NOMO-1 treated with DMSO at 0.1 percent for 48 hours (cell line): Measurements from ENCODE around the gene PRLHR.

Experiments used
- DNase-seq: peaks from one replicate; lab custom pipeline; 2025; ENCODE audit not compliant: unreplicated experiment; lab: John Stamatoyannopoulos, UW

PRLHR gene

DNA sequence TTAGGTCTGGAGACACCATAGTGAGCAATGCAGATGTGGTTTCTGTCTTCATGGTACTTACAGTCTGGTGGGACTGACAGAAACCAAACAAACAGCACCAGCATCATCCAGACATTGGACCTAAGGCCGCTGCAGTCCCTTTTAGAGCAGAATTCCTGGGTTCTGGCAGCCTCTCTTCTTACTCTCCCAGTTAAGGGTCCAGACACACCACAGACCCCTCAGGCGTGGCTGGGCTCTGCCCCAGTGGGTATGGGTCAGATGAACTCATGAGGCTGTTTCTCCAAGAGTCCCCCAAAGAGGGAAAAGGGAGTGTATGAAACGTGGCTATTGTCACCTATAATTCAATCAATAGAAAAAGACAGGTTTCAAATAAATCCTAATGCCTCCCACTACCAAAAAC, 31.3 kb downstream of the PRLHR start:
- no peak for DNase-seq

DNA sequence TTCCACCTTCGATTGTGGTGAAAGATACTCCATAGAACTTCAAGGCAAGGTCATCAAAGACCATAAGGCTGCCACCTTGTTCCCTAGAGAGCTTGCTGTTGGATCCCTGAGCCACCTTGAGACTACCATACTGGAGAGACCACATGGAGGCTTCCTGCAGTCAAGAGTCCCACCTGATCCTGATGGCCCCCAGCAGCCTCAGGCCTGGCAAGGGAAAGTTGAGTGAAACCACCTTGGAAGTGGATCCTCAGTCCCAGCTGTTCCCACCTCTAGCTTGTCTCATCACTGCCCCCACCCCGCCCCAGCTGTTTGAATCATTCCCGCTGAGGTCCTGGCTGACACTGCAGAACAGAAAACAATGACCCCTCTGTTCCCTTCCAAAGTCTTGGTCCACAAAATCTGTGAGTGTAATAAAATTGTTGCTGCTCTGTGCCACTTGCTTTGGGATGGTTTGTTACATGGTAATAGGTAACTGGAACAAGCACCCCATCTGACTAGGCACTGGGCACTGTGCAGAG, 32.0 kb downstream of the PRLHR start:
- no peak for DNase-seq

DNA sequence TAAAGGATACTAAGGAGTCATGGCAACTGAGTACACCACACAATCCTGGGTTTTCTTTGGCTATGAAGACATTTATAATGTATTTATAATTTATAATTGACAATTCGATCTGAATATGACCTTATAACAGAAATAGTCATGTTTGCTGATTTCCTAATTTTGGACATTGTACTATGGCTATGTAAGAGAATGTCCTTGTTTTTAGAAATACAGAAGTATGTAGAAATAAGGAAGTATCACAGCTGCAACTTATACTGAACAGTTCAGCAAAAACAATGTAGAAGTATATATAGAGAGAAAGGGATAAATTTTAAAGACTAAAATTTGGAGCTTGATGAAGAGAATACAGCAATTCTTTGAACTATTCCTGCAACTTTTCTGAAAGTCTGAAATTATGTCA, 32.6 kb downstream of the PRLHR start:
- DNase-seq, result peak; percentile 66

DNA sequence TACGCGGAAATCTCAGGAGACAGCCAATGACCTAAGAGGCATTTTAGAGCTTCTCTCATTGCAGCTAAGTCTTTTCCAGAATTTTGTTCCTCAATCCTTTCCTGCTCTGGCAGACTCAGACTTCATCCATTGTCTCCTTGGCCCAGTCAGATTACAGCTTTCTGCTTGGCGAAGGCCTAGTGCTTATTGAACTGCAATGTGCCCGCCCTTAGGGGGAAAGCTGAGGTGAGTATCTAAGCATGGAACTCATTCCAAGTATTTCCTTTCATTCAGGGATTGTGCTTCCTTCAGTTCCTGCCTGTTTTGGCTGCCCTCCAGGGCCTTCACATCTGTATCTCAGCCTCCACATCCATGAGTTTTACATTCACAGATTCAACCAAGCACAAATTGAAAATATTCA, 37.5 kb downstream of the PRLHR start:
- DNase-seq, result no peak

DNA sequence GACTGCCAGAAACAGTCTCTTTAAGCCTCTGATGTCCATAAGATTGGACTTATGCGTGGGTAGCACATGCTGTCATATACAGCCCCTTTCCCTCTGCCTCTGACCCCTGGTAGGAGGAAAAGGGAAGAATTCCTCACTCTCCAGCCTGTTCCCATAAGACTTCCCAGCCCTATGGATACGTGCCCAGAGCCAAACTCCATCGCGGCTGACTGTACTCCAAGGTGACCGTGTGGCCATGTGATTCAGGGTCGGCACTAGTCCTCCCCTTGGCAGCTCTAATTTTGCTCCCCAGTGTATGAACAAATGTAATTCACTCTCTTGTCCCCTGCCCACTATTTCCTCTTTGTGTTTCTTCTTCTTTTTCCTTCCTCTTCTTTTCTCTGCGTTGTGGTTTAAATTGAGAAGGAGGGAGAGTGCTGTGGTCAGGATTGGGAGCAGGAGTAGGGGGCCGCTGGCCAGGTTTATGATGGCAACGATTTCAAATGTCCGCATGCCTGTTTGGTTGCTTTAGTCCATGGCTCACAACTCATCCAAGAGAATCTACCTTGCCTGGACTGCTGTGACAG, 43.8 kb downstream of the PRLHR start:
- peak; percentile 73 for DNase-seq

DNA sequence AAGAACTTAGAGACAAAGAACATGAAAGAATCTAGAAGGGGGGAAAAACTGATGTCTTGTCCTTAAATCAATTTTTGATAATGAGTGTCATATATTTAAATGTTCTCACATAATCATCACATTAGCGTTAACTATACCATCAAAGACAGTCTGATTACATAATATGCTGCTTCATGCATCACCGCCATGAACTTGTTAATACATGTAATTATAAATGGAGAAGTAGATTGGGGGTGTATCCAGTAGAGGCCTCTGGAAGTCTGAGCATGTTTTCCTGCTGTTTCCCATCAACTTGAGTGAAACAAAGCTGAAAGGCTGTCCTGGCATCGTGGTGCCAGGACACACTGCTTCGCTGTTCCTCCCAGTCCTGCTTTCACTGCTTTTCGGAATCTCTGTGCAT, 48.2 kb downstream of the PRLHR start:
- peak; percentile 49 for DNase-seq

DNA sequence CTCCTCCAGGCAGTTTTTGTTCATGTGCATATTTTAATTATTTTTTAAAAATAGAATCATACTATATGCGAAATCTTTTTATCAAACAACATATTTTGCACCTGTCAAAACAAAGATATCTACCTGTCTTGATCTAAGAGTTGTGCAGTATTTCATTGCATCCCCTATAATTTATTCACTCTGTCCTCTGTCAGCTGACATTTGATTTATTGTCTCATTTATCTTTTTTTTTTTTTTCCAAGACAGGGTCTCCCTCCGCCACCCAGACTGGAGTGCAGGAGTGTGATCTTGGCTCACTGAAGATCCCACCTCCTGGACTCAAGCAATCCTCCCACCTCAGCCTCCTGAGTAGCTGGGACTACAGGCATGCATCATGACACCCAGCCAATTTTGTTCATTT, 49.0 kb downstream of the PRLHR start:
- no peak for DNase-seq

DNA sequence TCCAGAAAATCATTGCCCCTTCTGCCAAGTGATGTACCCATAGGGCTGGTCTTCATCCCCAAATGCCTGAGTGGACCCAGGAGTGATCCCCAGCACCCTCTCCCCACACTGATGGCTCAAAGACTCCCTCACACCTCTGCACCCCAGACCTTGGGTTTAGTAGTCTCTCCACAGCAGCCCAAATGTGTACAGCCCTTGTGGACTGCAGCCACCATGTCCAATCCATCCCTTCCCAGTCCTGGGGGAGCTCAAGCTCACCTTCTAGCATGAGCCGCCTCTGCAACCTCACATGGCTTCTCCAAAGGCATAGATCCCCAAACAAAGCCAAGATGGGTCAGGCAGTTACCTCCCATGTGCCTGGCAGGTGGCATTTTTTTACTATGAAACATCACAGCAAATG, 50.1 kb downstream of the PRLHR start:
- no peak for DNase-seq

DNA sequence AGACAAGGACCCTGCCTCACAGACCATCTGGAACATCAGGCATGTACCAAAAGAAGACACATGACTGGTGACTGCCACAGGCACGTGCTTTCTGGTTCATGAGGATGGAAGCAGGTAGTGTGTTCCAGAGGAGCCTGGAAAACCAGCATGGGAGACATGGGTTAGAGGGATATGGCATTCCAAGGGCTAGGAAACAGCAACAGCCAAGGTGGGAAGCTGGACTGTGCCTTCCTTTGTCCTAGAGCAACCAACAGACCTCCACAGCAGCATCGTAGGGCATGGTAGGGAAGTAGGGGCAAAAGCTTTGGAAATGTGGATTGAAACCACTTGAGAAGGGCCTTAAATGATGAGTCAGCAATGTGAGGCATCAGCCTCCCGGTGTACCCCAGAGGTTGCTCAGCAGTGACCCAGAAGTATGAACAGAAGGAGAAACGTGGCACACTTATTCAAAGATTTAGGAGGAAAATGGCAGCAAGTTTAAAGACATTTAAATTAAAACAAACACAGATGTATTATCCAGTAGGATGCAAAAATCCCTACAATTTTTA, 51.0 kb downstream of the PRLHR start:
- DNase-seq, result no peak

DNA sequence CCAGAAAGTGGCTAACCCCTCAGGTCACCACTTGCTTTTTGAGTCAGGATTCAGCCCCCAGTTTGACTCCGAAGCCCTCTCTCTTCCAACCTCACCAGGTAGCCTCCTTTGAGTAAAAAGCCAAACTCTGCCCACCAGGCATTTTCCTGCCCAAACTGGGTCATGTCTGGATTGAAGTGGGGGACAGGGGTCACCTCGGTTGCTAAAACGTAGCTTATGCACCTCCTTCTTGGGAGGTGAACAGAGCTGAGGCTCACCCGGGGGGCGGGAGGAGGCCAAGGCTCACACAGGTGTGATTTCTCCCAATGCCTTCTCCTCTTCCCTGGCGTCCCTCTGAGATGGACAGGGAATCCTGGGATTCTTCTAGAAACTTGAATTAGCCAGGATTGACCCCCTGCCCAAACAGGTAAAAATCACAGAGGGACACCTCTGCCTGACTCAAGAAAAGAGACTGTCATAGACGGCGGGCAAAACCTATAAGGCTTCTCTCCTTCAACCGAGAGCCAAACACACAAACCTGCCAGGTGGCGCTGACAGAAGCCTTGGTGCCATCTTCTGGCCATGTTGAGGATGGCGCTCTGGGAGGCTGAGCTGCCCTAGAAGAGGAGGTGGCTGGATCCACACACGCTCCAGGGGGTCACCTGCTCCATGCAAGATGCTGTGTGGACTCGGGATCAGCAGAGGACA, 51.6 kb downstream of the PRLHR start:
- DNase-seq, result peak; percentile 52

DNA sequence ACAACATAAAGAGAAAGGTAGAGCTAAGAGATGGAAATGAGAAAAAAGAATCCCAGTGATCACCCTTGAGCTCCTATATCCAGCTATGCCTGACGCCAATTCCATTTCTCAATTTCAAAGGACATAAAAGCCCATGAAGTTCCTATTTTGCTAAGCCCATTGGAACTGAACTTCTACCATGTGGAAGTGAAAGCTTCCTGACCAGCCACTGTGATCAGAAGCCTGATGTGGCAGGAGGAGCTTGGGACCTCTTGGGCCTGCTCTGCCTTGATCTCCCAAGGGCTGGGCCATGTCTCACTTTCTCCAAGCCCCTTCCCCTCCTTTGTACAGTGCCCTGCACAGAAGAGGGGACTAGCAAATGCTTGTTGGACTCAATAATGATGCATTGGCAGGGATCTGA, 52.7 kb downstream of the PRLHR start:
- no peak for DNase-seq

DNA sequence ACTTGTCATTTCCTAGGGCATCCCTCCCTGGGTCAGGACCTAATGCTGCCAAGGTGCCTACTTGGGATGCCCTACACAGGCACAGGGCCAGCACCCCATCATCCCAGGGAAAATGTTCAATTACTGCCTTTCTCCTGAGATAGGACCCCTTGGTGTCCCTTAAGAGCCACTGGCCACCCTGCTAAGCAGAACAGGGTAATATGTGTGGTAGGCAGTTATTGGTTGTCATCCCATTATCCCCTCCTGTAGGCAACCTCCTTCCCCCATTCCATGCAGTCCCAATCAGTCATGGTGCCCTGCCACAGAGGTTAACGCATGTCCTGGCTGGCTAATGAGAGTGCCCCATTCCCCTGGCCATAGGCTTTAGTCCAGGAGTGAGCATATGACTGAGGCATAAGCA, 53.2 kb downstream of the PRLHR start:
- DNase-seq, result no peak

DNA sequence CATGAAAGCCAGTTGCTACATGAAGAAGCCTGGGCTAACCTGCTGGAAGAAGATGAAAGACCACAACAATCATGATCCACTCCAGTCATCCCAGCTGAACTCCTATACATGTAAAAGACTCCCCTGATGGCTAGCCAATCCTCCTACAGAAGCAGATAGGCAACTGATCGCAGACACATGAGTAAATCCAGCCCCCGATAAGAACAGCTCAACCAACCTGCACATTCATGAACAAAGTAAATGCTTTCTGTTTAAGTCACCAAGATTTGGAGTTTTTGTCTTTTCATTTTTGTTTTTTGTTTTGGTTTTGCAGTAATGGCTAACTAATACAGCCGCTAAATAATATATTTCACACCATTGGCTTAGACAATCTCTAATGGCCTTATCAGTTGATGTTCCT, 53.7 kb downstream of the PRLHR start:
- no peak for DNase-seq
